ENCODE measurements around the gene HTR2C. TPM values are rescaled to one million over a fixed set of nuclear protein-coding genes. Genes with fewer than 3 reads are reported as not detected.

Gene HTR2C
- polyA plus RNA-seq, 1 donor from 2014 or later, result 8.6 TPM

GRCh38 chrX:114709406-114709805, 125.5 kb downstream of the HTR2C start:
- no peak overlapping the region for H3K9ac ChIP-seq (ENCODE audit: low read length)
- no peaks in the 10 kb centered on the region for H4K20me1 ChIP-seq (ENCODE audit: insufficient read depth)
- H3K27ac ChIP-seq (ENCODE audit: low read length), result no peak overlapping the region
- no peak overlapping the region for H2AFZ ChIP-seq (ENCODE audit: low read depth, low read length)
- no peaks in the 10 kb centered on the region for H3K9me2 ChIP-seq (ENCODE audit: insufficient read depth, low read length)
- no peaks in the 10 kb centered on the region for H3K9me3 ChIP-seq (ENCODE audit: low read length)
- TF ChIP-seq TAF1 (IDR thresholded peaks at IDR 0.05; ENCODE audit: low read depth), result no peak
- TF ChIP-seq POLR2AphosphoS5 (IDR thresholded peaks at IDR 0.05), result no peak
- TF ChIP-seq EZH2 (IDR thresholded peaks at IDR 0.05; ENCODE audit: borderline replicate concordance, insufficient read depth, low read length, poor library complexity, severe bottlenecking), result no peak
- TF ChIP-seq REST (IDR thresholded peaks at IDR 0.05; ENCODE audit: borderline replicate concordance), result no peak
- no peak for TF ChIP-seq MXI1 (conservative IDR thresholded peaks at IDR 0.05; ENCODE audit: poor library complexity, severe bottlenecking)
- no peak for TF ChIP-seq EP300 (conservative IDR thresholded peaks at IDR 0.05; ENCODE audit: poor library complexity, severe bottlenecking)
- TF ChIP-seq RAD21 (conservative IDR thresholded peaks at IDR 0.05), result no peak
- no peak overlapping the region for H3K4me2 ChIP-seq (ENCODE audit: low read length)
- H3K79me2 ChIP-seq (replicated peaks; ENCODE audit: insufficient read depth, low read length), result no peaks in the 10 kb centered on the region
- no peaks in the 10 kb centered on the region for H3F3A ChIP-seq (ENCODE audit: insufficient read depth, low read length, poor library complexity, severe bottlenecking)
- H3K36me3 ChIP-seq (ENCODE audit: insufficient read depth, low read length), result no peaks in the 10 kb centered on the region
- no peak overlapping the region for H3K4me3 ChIP-seq (ENCODE audit: low read length)
- no peaks in the 10 kb centered on the region for H3K27me3 ChIP-seq (ENCODE audit: insufficient read depth, low read depth, low read length)

- no peak for TF ChIP-seq RAD21 (conservative IDR thresholded peaks at IDR 0.05)
- TF ChIP-seq TAF1 (IDR thresholded peaks at IDR 0.05; ENCODE audit: low read depth), result no peak
- no peak for TF ChIP-seq REST (IDR thresholded peaks at IDR 0.05; ENCODE audit: borderline replicate concordance)
- no peak for TF ChIP-seq MXI1 (conservative IDR thresholded peaks at IDR 0.05; ENCODE audit: poor library complexity, severe bottlenecking)
- no peak for TF ChIP-seq SMC3 (conservative IDR thresholded peaks at IDR 0.05; ENCODE audit: poor library complexity)
- TF ChIP-seq POLR2AphosphoS5 (IDR thresholded peaks at IDR 0.05), result no peak
- no peak for TF ChIP-seq EZH2 (IDR thresholded peaks at IDR 0.05; ENCODE audit: borderline replicate concordance, insufficient read depth, low read length, poor library complexity, severe bottlenecking)
- no peak for TF ChIP-seq EP300 (conservative IDR thresholded peaks at IDR 0.05; ENCODE audit: poor library complexity, severe bottlenecking)
- no peak for TF ChIP-seq CTCF (IDR thresholded peaks at IDR 0.05; ENCODE audit: poor library complexity, severe bottlenecking)
- H3K9ac ChIP-seq (ENCODE audit: low read length), result no peak overlapping the region
- H3K79me2 ChIP-seq (replicated peaks; ENCODE audit: insufficient read depth, low read length), result no peaks in the 10 kb centered on the region
- no peaks in the 10 kb centered on the region for H3K36me3 ChIP-seq (ENCODE audit: insufficient read depth, low read length)
- no peaks in the 10 kb centered on the region for H3F3A ChIP-seq (ENCODE audit: insufficient read depth, low read length, poor library complexity, severe bottlenecking)
- H4K20me1 ChIP-seq (ENCODE audit: insufficient read depth), result no peaks in the 10 kb centered on the region
- no peaks in the 10 kb centered on the region for H3K9me3 ChIP-seq (ENCODE audit: low read length)
- H3K27ac ChIP-seq (ENCODE audit: low read length), result no peak overlapping the region
- no peaks in the 10 kb centered on the region for H3K9me2 ChIP-seq (ENCODE audit: insufficient read depth, low read length)
- H3K27me3 ChIP-seq (ENCODE audit: insufficient read depth, low read depth, low read length), result no peaks in the 10 kb centered on the region
- no peak overlapping the region for H3K4me3 ChIP-seq (ENCODE audit: low read length)
- no peak overlapping the region for H2AFZ ChIP-seq (ENCODE audit: low read depth, low read length)
- no peak overlapping the region for H3K4me2 ChIP-seq (ENCODE audit: low read length)
These were observed 126.7 kb downstream of the HTR2C start for GRCh38 chrX:114710571-114710970.

All from neural cell (in vitro differentiated cells).